GM12878 (cell line): ENCODE results near the gene TEAD4. TPM values are rescaled to one million over a fixed set of nuclear protein-coding genes. Genes with fewer than 3 reads are reported as not detected.

Experiments used
- ATAC-seq: fragments of 200-7000 bp; cut with Tn5 transposase; 3 replicates; pipeline ENCODE4 v1.9.1; 2020; ENCODE audit warnings: mild to moderate bottlenecking, moderate library complexity
- Bru-seq: library from RNA; stranded (reverse); fragments of 400-500 nt; gene quantifications from one replicate; lab custom pipeline; 2021; lab: Mats Ljungman, UMichigan
- BruChase-seq, 2 experiments: library from RNA; stranded (reverse); fragments of 400-500 nt; gene quantifications; one replicate each; lab custom pipeline; 2021; lab: Mats Ljungman, UMichigan
- BruUV-seq: library from RNA; stranded (reverse); fragments of 400-500 nt; replicated peaks from 2 replicates; lab custom pipeline; 2021; lab: Mats Ljungman, UMichigan
- CTCF ChIA-PET: fragments of 300-600 bp; sonication (Branson Sonifier 250); formaldehyde crosslinking; extraction: SDS; loops from one replicate; lab custom pipeline; 2021; ENCODE audit warnings: inconsistent platforms; lab: Yijun Ruan, JAX
- POLR2A ChIA-PET: fragments of 350-600 bp; formaldehyde crosslinking; extraction: SDS; loops from one replicate; lab custom pipeline; 2021; ENCODE audit warnings: inconsistent platforms; lab: Charles Lee
- RAD21 ChIA-PET: fragments of 300-600 bp; sonication (Branson Sonifier 250); formaldehyde crosslinking; loops from one replicate; lab custom pipeline; 2023; ENCODE audit warnings: antibody characterized with exemption; ENCODE audit not compliant: unreplicated experiment; lab: Charles Lee
- SMC1A ChIA-PET: fragments of 300-600 bp; sonication (Branson Sonifier 250); formaldehyde crosslinking; loops from one replicate; lab custom pipeline; 2023; ENCODE audit not compliant: unreplicated experiment, uncharacterized antibody; lab: Charles Lee
- DNase-seq: peaks from one replicate; pipeline ENCODE4 v3.0.0-alpha.2; 2011; ENCODE audit warnings: low read depth, low spot score
- FAIRE-seq: peaks from 3 replicates; lab custom pipeline; 2011; peaks lifted over from hg19 to GRCh38; lab: Jason Lieb, UNC
- H2AFZ ChIP-seq: 2 replicates; pipeline ENCODE4 v1.6.0; 2011; ENCODE audit warnings: low read depth, low read length, control low read depth; ENCODE audit not compliant: control insufficient read depth
- H3K27ac ChIP-seq: 2 replicates; pipeline ENCODE4 v1.5.1; 2011; ENCODE audit warnings: control low read depth; ENCODE audit not compliant: control insufficient read depth, insufficient read depth
- H3K27me3 ChIP-seq, 2 experiments: replicated peaks in 1 of 2; 2 replicates each; pipeline versions ENCODE4 v1.6.0 to v1.6.1; 2011; ENCODE audit warnings: low read length in 1 of 2; ENCODE audit not compliant: control insufficient read depth in 2 of 2, insufficient read depth in 2 of 2
- H3K36me3 ChIP-seq, 2 experiments: 2 replicates each; pipeline ENCODE4 v1.5.1; 2011; ENCODE audit warnings: low read length in 1 of 2; ENCODE audit not compliant: control insufficient read depth in 2 of 2, insufficient read depth in 2 of 2
- H3K4me1 ChIP-seq: 2 replicates; pipeline ENCODE4 v1.6.1; 2011; ENCODE audit warnings: mild to moderate bottlenecking, low read length, moderate library complexity, mixed read lengths; ENCODE audit not compliant: control insufficient read depth, insufficient read depth
- H3K4me2 ChIP-seq: 2 replicates; pipeline ENCODE4 v1.6.0; 2011; ENCODE audit warnings: control low read depth; ENCODE audit not compliant: control insufficient read depth, insufficient read depth
- H3K4me3 ChIP-seq: fragments of 200-600 bp; sonication (generic); 2 replicates; pipeline ENCODE4 v1.5.1; 2016
- H3K79me2 ChIP-seq: 2 replicates; pipeline ENCODE4 v1.6.0; 2011; ENCODE audit warnings: low read length; ENCODE audit not compliant: control insufficient read depth, insufficient read depth
- H3K9ac ChIP-seq: 2 replicates; pipeline ENCODE4 v1.8.0; 2011; ENCODE audit warnings: low read length, control low read depth, mixed read lengths; ENCODE audit not compliant: control insufficient read depth, insufficient read depth
- H3K9me3 ChIP-seq: replicated peaks from 3 replicates; pipeline ENCODE4 v1.5.1; 2011; ENCODE audit warnings: mild to moderate bottlenecking, low read length; ENCODE audit not compliant: control insufficient read depth, insufficient read depth
- H4K20me1 ChIP-seq: 2 replicates; pipeline ENCODE4 v1.6.0; 2011; ENCODE audit not compliant: control insufficient read depth, insufficient read depth
- HDAC2 ChIP-seq: fragments of 200-600 bp; sonication (generic); IDR thresholded peaks from 2 replicates; pipeline ENCODE4 v1.6.1; 2017
- HDAC6 ChIP-seq: fragments of 200-600 bp; sonication (generic); IDR thresholded peaks from one replicate; pipeline ENCODE4 v1.8.0; 2017; ENCODE audit warnings: antibody characterized with exemption; ENCODE audit not compliant: unreplicated experiment
- HDGF ChIP-seq: fragments of 450-650 bp; IDR thresholded peaks from 2 replicates; pipeline ENCODE4 v1.6.1; 2016; ENCODE audit warnings: antibody characterized with exemption
- NFYA ChIP-seq: IDR thresholded peaks from 2 replicates; pipeline ENCODE4 v1.6.1; 2011; ENCODE audit warnings: low read depth, mild to moderate bottlenecking, low read length, improper control_type of control experiment, borderline replicate concordance
- NKRF ChIP-seq: fragments of 450-650 bp; conservative IDR thresholded peaks from 2 replicates; pipeline ENCODE4 v1.6.1; 2017; ENCODE audit warnings: mild to moderate bottlenecking, moderate library complexity
- PAX5 ChIP-seq: IDR thresholded peaks from 2 replicates; pipeline ENCODE4 v1.6.1; 2011; ENCODE audit warnings: low read depth, low read length, borderline replicate concordance
- RUNX3 ChIP-seq: IDR thresholded peaks from 2 replicates; pipeline ENCODE4 v1.6.1; 2012; ENCODE audit warnings: low read length, inconsistent platforms
- STAT3 ChIP-seq: IDR thresholded peaks from 2 replicates; pipeline ENCODE4 v1.6.1; 2011; ENCODE audit warnings: low read depth, low read length, improper control_type of control experiment
- TAF1 ChIP-seq: IDR thresholded peaks from 2 replicates; pipeline ENCODE4 v1.6.1; 2011; ENCODE audit warnings: mild to moderate bottlenecking, low read depth, low read length, borderline replicate concordance
- ZNF207 ChIP-seq: fragments of 450-650 bp; IDR thresholded peaks from 2 replicates; pipeline ENCODE4 v1.6.1; 2014; ENCODE audit warnings: antibody characterized with exemption, mild to moderate bottlenecking, borderline replicate concordance
- ZNF217 ChIP-seq: fragments of 450-650 bp; IDR thresholded peaks from 2 replicates; pipeline ENCODE4 v1.6.1; 2017; ENCODE audit warnings: antibody characterized with exemption, mild to moderate bottlenecking
- WGBS: methylation state at CpG from one replicate; pipeline ENCODE4 v1.1.6; 2016; ENCODE audit warnings: low lambda C conversion rate; ENCODE audit not compliant: insufficient replicate concordance, insufficient coverage; ENCODE audit errors: missing lambda C conversion rate; 5-methylcytosine and 5-hydroxymethylcytosine counted together
- in situ Hi-C: fragments of 300-500 bp; cut with MboI; formaldehyde crosslinking; loops from 9 replicates; pipeline ENCODE4 v1.14.3; 2018; ENCODE audit warnings: mixed read lengths
- intact Hi-C: fragments of 100-400 bp; cut with micrococcal nuclease; formaldehyde crosslinking; loops from one replicate; pipeline ENCODE4 v1.14.2; 2022; ENCODE audit not compliant: unreplicated experiment
- long read RNA-seq, 2 experiments: library from polyadenylated mRNA; unstranded; transcript quantifications; one replicate each; pipeline ENCODE4 v2.0.0, GENCODE V29; 2019 to 2020
- polyA minus RNA-seq, 3 experiments: library from RNA; depleted of rRNA, polyadenylated mRNA; stranded (reverse); fragments of >200 nt; gene quantifications; 2 replicates each; pipeline ENCODE4 v1.2.3, GENCODE V29; 2011
- polyA plus RNA-seq, 11 experiments: library from polyadenylated mRNA; depleted of rRNA in 4 of 11; unstranded in 6 of 11; stranded (reverse) in 5 of 11; fragments of >200 nt; fragmentation: Nextera tagmentation in 4 of 11; fragmentation: Illumina TruSeq in 1 of 11; extraction: Ambion mirVana in 4 of 11; extraction: Trizol in 1 of 11; gene quantifications; 1 replicate in 1 of 11; 2 replicates in 10 of 11; pipeline versions ENCODE4 v1.2.1 to v1.2.3, GENCODE V29; 2011 to 2016; ENCODE audit warnings: inconsistent platforms in 2 of 11, missing spikeins in 2 of 11, low read depth in 1 of 11
- total RNA-seq, 4 experiments: library from RNA; depleted of rRNA in 3 of 4; stranded (reverse); fragments of >200 nt in 3 of 4; fragmentation: Illumina TruSeq in 1 of 4; extraction: Trizol in 1 of 4; gene quantifications; 2 replicates each; pipeline versions ENCODE4 v1.2.1 to v1.2.3, GENCODE V29; 2013 to 2021
- TF ChIP-seq, protein P1 (sequence below): IDR thresholded peaks from 2 replicates; pipeline ENCODE4 v1.6.1; 2012; ENCODE audit warnings: mild to moderate bottlenecking, low read depth, low read length

TEAD4 gene
- total RNA-seq (2013; cell fraction: nucleolus; rRNA removed) = 0.31 and 0.81 TPM in 2 replicates
- total RNA-seq (2014; rRNA removed) = 0.68 TPM in 1 of 2 replicates, not detected in the other
- total RNA-seq (2014; rRNA removed; fragmentation: Illumina TruSeq; extraction: Trizol) = not detected in 2 replicates
- total RNA-seq (2021) = 0.33 and 0.37 TPM in 2 replicates
- polyA plus RNA-seq (2011; ENCODE audit: low read depth) = not detected
- polyA plus RNA-seq (2011; rRNA removed) = 0.04 TPM in 1 of 2 replicates, not detected in the other
- 0.07 TPM in 1 of 2 replicates, not detected in the other for polyA plus RNA-seq (2011; cell fraction: cytosol; rRNA removed)
- not detected in 2 replicates for polyA plus RNA-seq (2011; cell fraction: nucleus; rRNA removed)
- 0.76 and 0.94 TPM in 2 replicates for polyA plus RNA-seq (2012)
- 0.07 and 0.13 TPM in 2 replicates for polyA plus RNA-seq (2014; fragmentation: Illumina TruSeq; extraction: Trizol)
- polyA plus RNA-seq (2014; fragmentation: Nextera tagmentation; extraction: Ambion mirVana) = not detected
- polyA plus RNA-seq (2014; rRNA removed) = 0.28 and 0.31 TPM in 2 replicates
- under 1 TPM in 1 of 2 experiments, not detected in 1; 0.32 TPM for polyA plus RNA-seq (2016; fragmentation: Nextera tagmentation; extraction: Ambion mirVana)
- polyA minus RNA-seq (2011; rRNA and poly(A)+ RNA removed) = not detected in 2 replicates
- not detected in 2 replicates for polyA minus RNA-seq (2011; cell fraction: cytosol; rRNA and poly(A)+ RNA removed)
- polyA minus RNA-seq (2011; cell fraction: nucleus; rRNA and poly(A)+ RNA removed) = not detected in 2 replicates
- percentile 28 among the genes with signal in this experiment for Bru-seq, nascent RNA
- BruChase-seq, experiment 1, labeled RNA remaining after a 6-hour chase = percentile 28 among the genes with signal in this experiment
- BruChase-seq, experiment 2, labeled RNA remaining after a 2-hour chase = percentile 24 among the genes with signal in this experiment
- long read RNA-seq, experiment 1, partial matches to known transcripts = 0 of 1 reads
- long read RNA-seq, experiment 1, other reads (novel, unspliced or antisense) = 1 of 1 reads
- long read RNA-seq, experiment 2 = 0 reads

- peak within 1 kb of the TSS; percentile 58 for H2AFZ ChIP-seq
- in situ Hi-C loops (no loop called here), intact Hi-C loops (no loop called here)
- BruUV-seq = no TSS peak
- peak; percentile 56 for ATAC-seq
- CTCF ChIA-PET = no interaction called here
- RAD21 ChIA-PET = no interaction called here
- H3K9ac ChIP-seq = peak within 1 kb of the TSS; percentile 16; the same call in 1 of the 2 replicates
- H3K79me2 ChIP-seq = no peaks in the 10 kb centered on the region
- no peaks in the 10 kb centered on the region for H3K9me3 ChIP-seq
- peak within 1 kb of the TSS; percentile 74 for H3K4me2 ChIP-seq
- H3K36me3 ChIP-seq = no peaks in the 10 kb centered on the region
- peaks cover 3 to 11% of the 10 kb centered on the region in 2 experiments; a peak in 3 of 4 replicates for H3K27me3 ChIP-seq
- H3K4me1 ChIP-seq = no peaks in the 10 kb centered on the region; the same call in 1 of the 2 replicates
- SMC1A ChIA-PET = no interaction called here
- peak within 1 kb of the TSS; percentile 44; the same call in 1 of the 2 replicates for H3K4me3 ChIP-seq
- no peak for TF ChIP-seq ZNF217
- no peak for TF ChIP-seq HDAC2
- TF ChIP-seq PAX5 = no peak
- no peak for TF ChIP-seq RUNX3
- no peak for TF ChIP-seq STAT3
- no peak for TF ChIP-seq NKRF
- no peak for TF ChIP-seq HDGF
- no peak for TF ChIP-seq ZNF207
- TF ChIP-seq HDAC6 = no peak
- TF ChIP-seq, protein P1, sequence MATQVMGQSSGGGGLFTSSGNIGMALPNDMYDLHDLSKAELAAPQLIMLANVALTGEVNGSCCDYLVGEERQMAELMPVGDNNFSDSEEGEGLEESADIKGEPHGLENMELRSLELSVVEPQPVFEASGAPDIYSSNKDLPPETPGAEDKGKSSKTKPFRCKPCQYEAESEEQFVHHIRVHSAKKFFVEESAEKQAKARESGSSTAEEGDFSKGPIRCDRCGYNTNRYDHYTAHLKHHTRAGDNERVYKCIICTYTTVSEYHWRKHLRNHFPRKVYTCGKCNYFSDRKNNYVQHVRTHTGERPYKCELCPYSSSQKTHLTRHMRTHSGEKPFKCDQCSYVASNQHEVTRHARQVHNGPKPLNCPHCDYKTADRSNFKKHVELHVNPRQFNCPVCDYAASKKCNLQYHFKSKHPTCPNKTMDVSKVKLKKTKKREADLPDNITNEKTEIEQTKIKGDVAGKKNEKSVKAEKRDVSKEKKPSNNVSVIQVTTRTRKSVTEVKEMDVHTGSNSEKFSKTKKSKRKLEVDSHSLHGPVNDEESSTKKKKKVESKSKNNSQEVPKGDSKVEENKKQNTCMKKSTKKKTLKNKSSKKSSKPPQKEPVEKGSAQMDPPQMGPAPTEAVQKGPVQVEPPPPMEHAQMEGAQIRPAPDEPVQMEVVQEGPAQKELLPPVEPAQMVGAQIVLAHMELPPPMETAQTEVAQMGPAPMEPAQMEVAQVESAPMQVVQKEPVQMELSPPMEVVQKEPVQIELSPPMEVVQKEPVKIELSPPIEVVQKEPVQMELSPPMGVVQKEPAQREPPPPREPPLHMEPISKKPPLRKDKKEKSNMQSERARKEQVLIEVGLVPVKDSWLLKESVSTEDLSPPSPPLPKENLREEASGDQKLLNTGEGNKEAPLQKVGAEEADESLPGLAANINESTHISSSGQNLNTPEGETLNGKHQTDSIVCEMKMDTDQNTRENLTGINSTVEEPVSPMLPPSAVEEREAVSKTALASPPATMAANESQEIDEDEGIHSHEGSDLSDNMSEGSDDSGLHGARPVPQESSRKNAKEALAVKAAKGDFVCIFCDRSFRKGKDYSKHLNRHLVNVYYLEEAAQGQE = no peak
- TF ChIP-seq TAF1 = no peak
- TF ChIP-seq NFYA = no peak
- no peaks in the 10 kb centered on the region; the same call in 1 of the 2 replicates for H4K20me1 ChIP-seq
- POLR2A ChIA-PET = no interaction called here
- FAIRE-seq = no peak
- no peak within 1 kb of the TSS for H3K27ac ChIP-seq
- 0% methylated on average over 9 of the region's 50 CpGs for WGBS
- no peak for DNase-seq
Measured at GRCh38 chr12:2959192-2959504, at the start of gene TEAD4. Gene TEAD4, plus strand, starts transcription at chr12:2959397.
